Suprapubic skin (tissue), 4 donors: ENCODE measurements around the gene ACSL6.

Source experiments
- EP300 ChIP-seq: sonication (generic); formaldehyde crosslinking; IDR thresholded peaks from one replicate; pipeline ENCODE4 v1.6.1; 2017; ENCODE audit warnings: antibody characterized with exemption
- POLR2A ChIP-seq, 2 donors: fragments of 450-650 bp; IDR thresholded peaks; one replicate each; pipeline ENCODE4 v1.6.1; 2017; ENCODE audit warnings: antibody characterized with exemption in 2 of 2, mild to moderate bottlenecking in 2 of 2, moderate library complexity in 2 of 2
- POLR2AphosphoS5 ChIP-seq, 3 donors: sonication (generic); formaldehyde crosslinking; IDR thresholded peaks; one replicate each; pipeline ENCODE4 v1.6.1; 2017; ENCODE audit warnings: antibody characterized with exemption in 3 of 3
- TF ChIP-seq, protein P1 (sequence below), 2 donors: fragments of 200-600 bp in 1 of 2; fragments of 450-650 bp in 1 of 2; sonication (generic) in 1 of 2; IDR thresholded peaks; one replicate each; pipeline ENCODE4 v1.5.1; 2016 to 2019; ENCODE audit warnings: antibody characterized with exemption in 2 of 2, mild to moderate bottlenecking in 1 of 2, moderate library complexity in 1 of 2

DNA sequence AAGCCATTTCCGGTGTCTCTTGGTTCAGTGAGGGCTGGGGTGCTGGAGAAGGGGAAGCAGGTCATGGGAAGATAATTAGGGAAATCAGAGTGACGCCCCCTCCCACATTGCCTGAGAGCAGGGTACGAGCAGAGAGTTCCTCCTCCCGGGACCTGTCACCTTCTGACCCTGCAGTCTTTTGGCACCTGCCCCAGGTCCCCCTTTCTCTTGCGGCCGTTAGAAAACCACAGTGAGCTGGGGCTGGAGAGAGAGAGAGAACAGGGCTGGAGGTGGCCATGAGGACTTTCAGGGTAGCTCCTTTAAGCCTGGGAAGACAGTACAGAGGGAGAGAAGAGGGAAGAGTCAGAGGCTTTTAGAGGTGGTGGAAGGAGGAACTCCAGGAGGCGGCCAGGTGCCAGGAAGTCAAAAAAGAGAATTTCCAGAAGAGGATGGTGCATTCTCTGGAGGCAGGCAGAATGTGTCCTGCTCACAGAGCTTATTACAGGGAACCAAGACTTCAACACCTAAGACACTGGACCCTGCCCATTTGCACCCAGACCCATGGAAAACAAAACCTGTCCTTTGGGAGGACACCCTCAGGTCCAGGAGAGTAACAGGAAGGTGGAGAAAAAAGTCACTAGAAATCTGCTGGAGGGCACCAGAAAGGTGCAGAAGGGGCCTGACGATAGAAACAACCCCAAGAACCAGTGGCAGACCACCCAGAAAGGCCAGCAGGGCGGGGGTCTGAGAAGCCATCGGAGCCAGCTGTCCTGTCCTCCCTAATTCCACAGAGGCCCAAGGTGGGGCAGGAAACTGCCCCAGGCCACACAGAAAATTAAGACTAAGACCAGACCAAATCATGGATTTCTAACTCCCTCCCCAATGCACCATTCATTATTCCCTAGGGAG, 6.5 kb upstream of the ACSL6 start:
- TF ChIP-seq, protein P1, sequence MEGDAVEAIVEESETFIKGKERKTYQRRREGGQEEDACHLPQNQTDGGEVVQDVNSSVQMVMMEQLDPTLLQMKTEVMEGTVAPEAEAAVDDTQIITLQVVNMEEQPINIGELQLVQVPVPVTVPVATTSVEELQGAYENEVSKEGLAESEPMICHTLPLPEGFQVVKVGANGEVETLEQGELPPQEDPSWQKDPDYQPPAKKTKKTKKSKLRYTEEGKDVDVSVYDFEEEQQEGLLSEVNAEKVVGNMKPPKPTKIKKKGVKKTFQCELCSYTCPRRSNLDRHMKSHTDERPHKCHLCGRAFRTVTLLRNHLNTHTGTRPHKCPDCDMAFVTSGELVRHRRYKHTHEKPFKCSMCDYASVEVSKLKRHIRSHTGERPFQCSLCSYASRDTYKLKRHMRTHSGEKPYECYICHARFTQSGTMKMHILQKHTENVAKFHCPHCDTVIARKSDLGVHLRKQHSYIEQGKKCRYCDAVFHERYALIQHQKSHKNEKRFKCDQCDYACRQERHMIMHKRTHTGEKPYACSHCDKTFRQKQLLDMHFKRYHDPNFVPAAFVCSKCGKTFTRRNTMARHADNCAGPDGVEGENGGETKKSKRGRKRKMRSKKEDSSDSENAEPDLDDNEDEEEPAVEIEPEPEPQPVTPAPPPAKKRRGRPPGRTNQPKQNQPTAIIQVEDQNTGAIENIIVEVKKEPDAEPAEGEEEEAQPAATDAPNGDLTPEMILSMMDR (IDR thresholded peaks at IDR 0.05) = no peak
- TF ChIP-seq POLR2A (IDR thresholded peaks at IDR 0.05) = no peak
- no peak for TF ChIP-seq EP300
- TF ChIP-seq POLR2AphosphoS5 (IDR thresholded peaks at IDR 0.05) = no peak
